Measurements from ENCODE around the gene PTGFRN.
"Not testable (repeated sequence)": the region's sequence is repeated elsewhere in the genome, so short reads cannot be mapped to it uniquely, and the experiment has no call there.

The PTGFRN gene

DNA sequence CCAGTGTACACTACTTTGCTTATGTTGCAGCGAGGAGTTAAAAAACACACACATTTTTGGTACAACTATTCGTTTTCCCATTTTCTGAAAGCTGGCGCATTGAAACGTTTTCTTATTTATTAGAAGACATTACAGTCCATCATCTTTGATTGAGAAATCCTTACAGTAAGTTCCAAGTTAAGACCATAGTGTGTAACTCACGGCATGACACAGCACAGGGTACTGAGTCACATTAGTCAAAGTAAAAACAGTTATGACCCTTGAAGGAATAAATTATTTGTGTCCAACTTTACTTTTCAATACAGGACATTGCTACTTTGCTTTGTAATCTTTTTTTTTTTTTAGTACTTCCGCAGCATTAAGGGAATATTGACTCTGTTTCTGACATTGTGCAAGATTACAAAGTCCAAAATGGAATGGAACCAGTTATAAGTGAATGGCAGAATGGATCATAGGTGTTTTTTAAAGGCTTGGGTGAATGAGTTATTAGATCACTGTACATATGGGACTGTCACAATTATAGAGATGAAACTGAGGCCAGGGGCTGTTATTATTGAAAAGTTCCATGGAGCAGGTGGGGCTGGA lies 11.7 kb downstream of the PTGFRN start:
- Histone ChIP-seq H3K4me3 (ENCODE audit: low read length) (no peak overlapping the region), H3K9me3 (ENCODE audit: control insufficient read depth, low read length) (no peaks in the 10 kb centered on the region), H3K36me3 (ENCODE audit: control insufficient read depth, insufficient read depth, low read length) (no peaks in the 10 kb centered on the region), H3K4me1 (ENCODE audit: control insufficient read depth, insufficient read depth, low read length) (peaks cover 66% of the 10 kb centered on the region), H3K27me3 (ENCODE audit: control insufficient read depth, insufficient read depth, low read length) (no peaks in the 10 kb centered on the region), H3K9ac (ENCODE audit: low read length) (no peak overlapping the region)

GRCh38 chr1:116921937-116922336 lies 12.2 kb downstream of the PTGFRN start:
- Histone ChIP-seq H3K9me3 (ENCODE audit: control insufficient read depth, low read length) (no peaks in the 10 kb centered on the region), H3K36me3 (ENCODE audit: control insufficient read depth, insufficient read depth, low read length) (no peaks in the 10 kb centered on the region), H3K9ac (ENCODE audit: low read length) (no peak overlapping the region), H3K27me3 (ENCODE audit: control insufficient read depth, insufficient read depth, low read length) (no peaks in the 10 kb centered on the region), H3K4me3 (ENCODE audit: low read length) (no peak overlapping the region), H3K4me1 (ENCODE audit: control insufficient read depth, insufficient read depth, low read length) (peaks cover 60% of the 10 kb centered on the region)

GRCh38 chr1:116923421-116923820 lies 13.7 kb downstream of the PTGFRN start:
- Histone ChIP-seq H3K9me3 (ENCODE audit: control insufficient read depth, low read length) (no peaks in the 10 kb centered on the region), H3K4me3 (ENCODE audit: low read length) (no peak overlapping the region), H3K36me3 (ENCODE audit: control insufficient read depth, insufficient read depth, low read length) (no peaks in the 10 kb centered on the region), H3K9ac (ENCODE audit: low read length) (no peak overlapping the region), H3K4me1 (ENCODE audit: control insufficient read depth, insufficient read depth, low read length) (peaks cover 48% of the 10 kb centered on the region), H3K27me3 (ENCODE audit: control insufficient read depth, insufficient read depth, low read length) (no peaks in the 10 kb centered on the region)

- H3K9ac ChIP-seq (ENCODE audit: low read length) = no peak overlapping the region
- peaks cover 13% of the 10 kb centered on the region for H3K4me1 ChIP-seq (ENCODE audit: control insufficient read depth, insufficient read depth, low read length)
- no peaks in the 10 kb centered on the region for H3K9me3 ChIP-seq (ENCODE audit: control insufficient read depth, low read length)
Measured at GRCh38 chr1:116927049-116927798, 17.5 kb downstream of the PTGFRN start.

DNA sequence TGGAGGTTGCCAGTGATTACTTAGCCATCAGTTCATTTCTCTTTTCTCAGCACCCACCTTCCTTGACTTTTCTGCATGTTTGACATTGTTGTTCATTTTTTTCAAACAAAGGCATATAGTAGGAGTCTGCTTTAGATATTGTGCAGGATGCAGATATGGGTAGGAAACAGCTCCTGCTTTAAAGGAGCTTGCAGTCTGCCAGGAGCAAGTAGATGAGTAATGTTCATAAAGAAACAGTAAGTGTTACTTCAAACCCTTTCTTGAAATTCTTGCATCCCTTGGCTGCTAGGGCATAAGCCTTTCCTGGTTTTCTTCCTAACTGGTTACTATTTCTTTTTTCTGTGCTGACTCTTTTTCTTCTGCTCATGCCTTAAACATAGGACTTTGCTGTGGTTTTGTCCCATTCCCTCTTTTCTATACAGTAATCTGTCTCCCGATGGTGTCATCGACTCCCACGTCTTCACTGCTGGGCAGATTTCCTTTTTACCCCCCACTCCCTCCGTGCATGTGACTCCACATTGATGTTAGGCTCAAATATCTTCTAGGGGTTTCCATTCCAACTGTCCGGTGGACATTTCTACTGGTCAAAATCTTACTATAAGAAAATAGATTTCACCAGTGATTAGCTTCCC lies 20.4 kb downstream of the PTGFRN start:
- Histone ChIP-seq H3K4me3 (ENCODE audit: low read length) (no peak overlapping the region), H3K9me3 (ENCODE audit: control insufficient read depth, low read length) (no peaks in the 10 kb centered on the region), H3K36me3 (ENCODE audit: control insufficient read depth, insufficient read depth, low read length) (no peaks in the 10 kb centered on the region), H3K27me3 (ENCODE audit: control insufficient read depth, insufficient read depth, low read length) (no peaks in the 10 kb centered on the region), H3K9ac (ENCODE audit: low read length) (no peak overlapping the region), H3K4me1 (ENCODE audit: control insufficient read depth, insufficient read depth, low read length) (no peaks in the 10 kb centered on the region)

More at GRCh38 chr1:116927049-116927798, 17.5 kb downstream of the PTGFRN start:
- Histone ChIP-seq H3K4me3 (ENCODE audit: low read length) (no peak overlapping the region), H3K36me3 (ENCODE audit: control insufficient read depth, insufficient read depth, low read length) (no peaks in the 10 kb centered on the region), H3K27me3 (ENCODE audit: control insufficient read depth, insufficient read depth, low read length) (no peaks in the 10 kb centered on the region)

DNA sequence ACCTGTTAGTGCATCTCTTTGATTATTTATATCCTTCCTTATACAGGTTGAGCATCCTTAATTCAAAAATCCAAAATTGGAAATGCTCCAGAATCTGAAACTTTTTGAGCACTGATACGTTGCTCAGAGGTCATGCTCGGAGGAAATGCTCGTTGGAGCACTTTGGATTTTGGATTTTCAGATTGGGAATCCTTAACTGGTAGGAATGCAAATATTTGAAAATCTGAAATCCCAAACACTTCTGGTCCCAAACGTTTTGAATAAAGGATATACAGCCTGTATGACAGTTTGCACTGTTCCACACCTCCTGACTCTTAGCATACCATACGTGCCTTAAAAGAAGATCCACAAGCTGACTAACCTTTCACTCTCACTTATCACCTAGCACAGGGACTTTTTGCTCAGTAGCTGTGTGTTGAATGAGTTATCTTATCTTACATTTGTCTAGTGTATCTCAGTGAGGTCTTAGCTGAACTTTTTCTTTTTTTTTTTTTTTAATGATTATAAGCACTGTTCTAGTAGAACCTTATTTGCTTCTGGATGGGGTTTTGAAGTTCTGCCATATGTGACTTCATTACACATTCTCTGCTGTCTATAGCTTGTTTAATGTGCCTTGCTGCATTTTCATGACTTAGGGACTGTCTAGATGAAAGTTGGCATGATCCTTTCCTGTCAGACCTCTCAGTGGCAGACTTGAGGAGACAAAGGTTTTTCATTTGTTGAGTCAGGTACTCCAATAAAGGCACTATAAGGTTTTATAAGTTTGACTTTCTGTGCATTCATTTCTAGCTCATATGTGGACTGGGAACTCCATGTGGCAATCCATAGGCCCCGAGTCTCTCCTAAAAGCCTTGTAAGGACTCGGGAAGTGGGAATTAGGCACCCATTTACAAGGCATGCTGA lies 21.6 kb downstream of the PTGFRN start:
- H3K4me1 ChIP-seq (ENCODE audit: control insufficient read depth, insufficient read depth, low read length) = no peaks in the 10 kb centered on the region
- H3K9ac ChIP-seq (ENCODE audit: low read length) = no peak overlapping the region
- no peak overlapping the region for H3K4me3 ChIP-seq (ENCODE audit: low read length)
- H3K9me3 ChIP-seq (ENCODE audit: control insufficient read depth, low read length) = no peaks in the 10 kb centered on the region
- H3K27me3 ChIP-seq (ENCODE audit: control insufficient read depth, insufficient read depth, low read length) = no peaks in the 10 kb centered on the region
- no peaks in the 10 kb centered on the region for H3K36me3 ChIP-seq (ENCODE audit: control insufficient read depth, insufficient read depth, low read length)

DNA sequence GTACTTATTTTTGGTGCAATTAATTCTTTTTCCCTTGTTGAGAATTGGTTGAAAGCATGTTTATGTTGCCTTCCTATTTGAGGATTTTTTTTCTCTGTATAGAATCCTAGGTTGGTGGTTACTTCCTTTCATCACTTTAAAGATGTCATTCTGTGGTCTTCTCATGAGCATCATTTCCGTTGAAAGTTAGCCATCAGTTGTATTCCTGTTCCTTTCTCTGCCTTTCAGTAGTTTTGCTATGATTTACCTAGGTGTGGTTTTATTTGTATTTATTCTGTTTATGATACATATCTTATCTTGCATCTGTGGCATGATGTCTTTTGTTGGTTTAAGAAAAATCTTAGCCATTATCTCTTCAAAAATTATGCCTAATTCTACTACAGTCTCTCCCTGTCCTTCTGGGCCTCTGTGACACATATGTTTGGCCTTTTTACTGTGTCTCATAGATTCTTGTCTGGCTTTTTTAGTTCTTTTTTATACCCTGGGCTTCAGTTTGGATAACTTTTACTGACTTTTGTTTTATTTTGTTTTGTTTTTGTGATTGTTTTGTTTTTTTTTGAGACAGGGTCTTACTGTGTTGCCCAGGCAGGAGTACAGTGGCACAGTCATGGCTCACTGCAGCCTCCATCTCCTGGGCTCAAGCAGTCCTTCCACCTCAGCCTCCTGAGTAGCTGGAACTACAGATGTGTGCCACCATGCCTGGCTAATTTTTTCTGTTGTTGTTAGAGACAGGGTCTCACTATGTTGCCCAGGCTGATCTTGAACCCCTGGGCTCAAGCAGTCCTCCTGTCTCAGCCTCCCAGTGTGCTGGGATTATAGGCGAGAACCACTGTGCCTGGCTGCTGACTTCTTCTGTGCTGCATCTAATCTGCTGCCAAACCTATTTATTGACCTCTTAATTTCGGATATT lies 24.1 kb downstream of the PTGFRN start:
- Histone ChIP-seq H3K4me1 (ENCODE audit: control insufficient read depth, insufficient read depth, low read length) (no peaks in the 10 kb centered on the region), H3K27me3 (ENCODE audit: control insufficient read depth, insufficient read depth, low read length) (no peaks in the 10 kb centered on the region), H3K9ac (ENCODE audit: low read length) (no peak overlapping the region), H3K9me3 (ENCODE audit: control insufficient read depth, low read length) (no peaks in the 10 kb centered on the region), H3K4me3 (ENCODE audit: low read length) (no peak overlapping the region), H3K36me3 (ENCODE audit: control insufficient read depth, insufficient read depth, low read length) (no peaks in the 10 kb centered on the region)

- no peak overlapping the region for H3K4me3 ChIP-seq (ENCODE audit: low read length)
- H3K9ac ChIP-seq (ENCODE audit: low read length) = no peak overlapping the region
- H3K36me3 ChIP-seq (ENCODE audit: control insufficient read depth, insufficient read depth, low read length) = no peaks in the 10 kb centered on the region
- no peaks in the 10 kb centered on the region for H3K27me3 ChIP-seq (ENCODE audit: control insufficient read depth, insufficient read depth, low read length)
- no peaks in the 10 kb centered on the region for H3K9me3 ChIP-seq (ENCODE audit: control insufficient read depth, low read length)
- no peaks in the 10 kb centered on the region for H3K4me1 ChIP-seq (ENCODE audit: control insufficient read depth, insufficient read depth, low read length)
Measured at GRCh38 chr1:116934586-116935207, 25.0 kb downstream of the PTGFRN start.

GRCh38 chr1:116938216-116938615 lies 28.5 kb downstream of the PTGFRN start:
- no peaks in the 10 kb centered on the region for H3K36me3 ChIP-seq (ENCODE audit: control insufficient read depth, insufficient read depth, low read length)
- no peaks in the 10 kb centered on the region for H3K9me3 ChIP-seq (ENCODE audit: control insufficient read depth, low read length)
- H3K9ac ChIP-seq (ENCODE audit: low read length) = no peak overlapping the region
- no peaks in the 10 kb centered on the region for H3K4me1 ChIP-seq (ENCODE audit: control insufficient read depth, insufficient read depth, low read length)
- H3K27me3 ChIP-seq (ENCODE audit: control insufficient read depth, insufficient read depth, low read length) = no peaks in the 10 kb centered on the region
- H3K4me3 ChIP-seq (ENCODE audit: low read length) = no peak overlapping the region

- H3K27me3 ChIP-seq (ENCODE audit: control insufficient read depth, insufficient read depth, low read length); H3K36me3 ChIP-seq (ENCODE audit: control insufficient read depth, insufficient read depth, low read length); H3K4me1 ChIP-seq (ENCODE audit: control insufficient read depth, insufficient read depth, low read length); H3K4me3 ChIP-seq (ENCODE audit: low read length); H3K9me3 ChIP-seq (ENCODE audit: control insufficient read depth, low read length); H3K9ac ChIP-seq (ENCODE audit: low read length): not testable (repeated sequence)
Measured at GRCh38 chr1:116939780-116940543, 30.2 kb downstream of the PTGFRN start.
